Measurements from ENCODE around the gene DLK1.

Gene DLK1

GRCh38 chr14:100693877-100694578 is 32.7 kb upstream of the DLK1 start:
- DNase-seq (ENCODE audit: low spot score): no peak

GRCh38 chr14:100694579-100695422 is 31.9 kb upstream of the DLK1 start:
- no peak for DNase-seq (ENCODE audit: low spot score)

GRCh38 chr14:100695423-100695738 is 31.3 kb upstream of the DLK1 start:
- DNase-seq (ENCODE audit: low spot score): no peak

DNA sequence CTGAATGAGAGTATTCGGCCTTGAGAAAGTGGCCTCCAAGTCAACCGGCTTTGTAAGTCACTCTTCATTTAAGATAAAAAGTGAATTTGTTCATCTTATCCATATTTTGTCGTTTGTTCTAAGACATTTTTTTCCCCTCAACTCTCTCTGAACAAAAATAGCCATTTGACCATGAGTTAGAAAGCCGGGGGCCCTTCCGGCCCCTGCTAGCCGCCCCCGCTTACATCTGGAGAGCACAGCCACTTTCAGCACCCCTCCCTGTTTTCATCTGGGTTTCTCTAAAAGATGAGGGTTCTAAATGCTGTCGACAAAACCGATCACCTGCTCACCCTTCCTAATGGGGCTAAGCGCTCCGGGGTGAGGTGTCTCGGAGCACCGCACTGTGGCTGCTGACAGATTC is 30.7 kb upstream of the DLK1 start:
- DNase-seq (ENCODE audit: low spot score): no peak

DNA sequence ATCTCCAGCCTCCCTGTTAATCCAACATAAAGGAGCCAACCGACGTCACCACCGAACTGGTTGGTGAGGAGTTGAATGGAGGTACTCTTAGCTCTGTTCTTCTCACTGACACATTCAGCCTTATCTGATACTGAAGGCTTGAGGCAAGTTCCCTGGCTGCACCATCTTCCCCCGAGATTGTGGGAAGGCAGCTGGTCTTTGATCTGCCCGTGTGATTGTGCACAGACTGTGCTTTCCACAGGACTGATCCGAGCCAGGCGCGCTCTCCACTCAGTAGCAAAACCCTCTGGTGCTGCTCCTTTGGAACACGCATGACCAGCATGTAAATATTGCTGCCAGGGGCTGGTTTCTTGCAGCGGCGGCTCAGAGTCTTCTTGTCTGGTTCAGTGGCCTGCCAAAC is 30.1 kb upstream of the DLK1 start:
- DNase-seq (ENCODE audit: low spot score): no peak

GRCh38 chr14:100698066-100698465 is 28.6 kb upstream of the DLK1 start:
- no peak for DNase-seq (ENCODE audit: low spot score)

DNA sequence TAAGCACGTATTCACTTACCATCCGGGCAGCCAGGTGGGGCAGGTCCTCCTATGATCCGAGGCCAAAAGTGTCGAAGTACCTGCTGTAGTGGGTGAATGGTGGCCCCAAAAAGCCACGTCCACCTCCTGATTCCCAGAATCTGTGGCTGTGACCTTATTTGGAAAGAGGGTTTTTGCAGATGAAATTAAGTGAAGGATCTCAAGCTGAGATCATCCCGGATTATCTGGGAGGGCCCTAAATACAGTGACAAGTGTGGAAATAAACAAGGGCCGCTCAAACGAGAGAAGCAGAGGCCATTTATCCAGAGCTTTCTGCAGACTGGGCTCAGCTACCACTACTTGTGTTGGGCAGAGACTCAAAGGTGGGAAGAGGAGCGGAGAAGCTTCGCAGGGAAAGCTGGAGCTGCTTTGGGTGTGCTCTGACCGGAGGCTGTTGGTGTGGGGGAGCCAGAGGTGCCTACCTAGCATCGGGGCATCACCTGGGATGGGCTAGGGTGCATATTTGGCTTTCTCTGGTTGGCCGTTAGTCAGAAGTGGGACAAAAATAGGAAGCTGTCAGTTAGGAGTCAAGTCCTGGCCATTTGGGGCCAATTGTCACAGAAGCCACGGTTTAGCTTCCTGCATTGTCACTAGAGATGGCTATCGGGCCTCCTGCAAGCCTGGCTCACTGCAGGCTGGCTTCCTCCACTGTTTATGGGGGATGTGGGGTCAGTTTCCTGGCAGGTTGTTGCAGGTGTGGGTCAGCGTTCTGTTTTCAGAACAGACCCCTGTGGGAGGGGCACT is 27.8 kb upstream of the DLK1 start:
- DNase-seq (ENCODE audit: low spot score): no peak

GRCh38 chr14:100701314-100701713 is 25.4 kb upstream of the DLK1 start:
- DNase-seq (ENCODE audit: low spot score): no peak

DNA sequence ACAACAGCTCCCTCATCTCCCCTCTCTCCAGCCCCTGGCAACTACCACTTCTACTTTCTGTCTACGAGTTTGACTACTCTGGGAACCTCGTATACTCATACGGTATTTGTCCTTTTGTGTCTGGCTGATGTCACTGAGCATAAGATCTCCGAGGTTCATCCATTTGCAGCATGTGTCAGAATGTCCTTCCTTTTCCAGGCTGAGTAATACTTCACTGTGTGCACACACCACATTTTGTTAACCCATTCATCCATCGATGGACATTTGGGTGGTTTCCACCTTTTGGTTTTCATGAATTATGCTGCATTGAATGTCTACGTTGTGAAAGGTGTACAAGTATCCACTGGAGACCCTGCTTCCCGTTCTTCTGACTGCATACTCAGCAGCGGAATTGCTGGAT is 24.1 kb upstream of the DLK1 start:
- no peak for DNase-seq (ENCODE audit: low spot score)

- no peak for DNase-seq (ENCODE audit: low spot score)
Observed at GRCh38 chr14:100703386-100704220, 23.1 kb upstream of the DLK1 start.

- no peak for DNase-seq (ENCODE audit: low spot score)
Observed at GRCh38 chr14:100706200-100706599, 20.5 kb upstream of the DLK1 start.

DNA sequence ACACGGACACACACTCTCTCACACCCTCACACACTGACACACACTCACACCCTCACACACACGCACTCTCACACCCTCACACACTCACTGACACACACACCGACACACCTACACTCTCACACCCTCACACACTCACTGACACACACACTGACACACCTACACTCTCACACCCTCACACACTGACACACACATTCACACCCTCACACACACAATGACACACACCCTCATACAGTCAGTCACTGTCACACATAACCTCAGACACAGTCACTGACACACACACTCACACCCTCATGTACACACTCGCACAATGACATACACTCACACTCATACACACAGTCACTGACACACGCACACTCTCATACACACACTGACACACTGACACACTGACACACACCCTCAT is 19.8 kb upstream of the DLK1 start:
- no peak for DNase-seq (ENCODE audit: low spot score)

GRCh38 chr14:100708425-100709288 is 18.0 kb upstream of the DLK1 start:
- DNase-seq (ENCODE audit: low spot score): no peak

DNA sequence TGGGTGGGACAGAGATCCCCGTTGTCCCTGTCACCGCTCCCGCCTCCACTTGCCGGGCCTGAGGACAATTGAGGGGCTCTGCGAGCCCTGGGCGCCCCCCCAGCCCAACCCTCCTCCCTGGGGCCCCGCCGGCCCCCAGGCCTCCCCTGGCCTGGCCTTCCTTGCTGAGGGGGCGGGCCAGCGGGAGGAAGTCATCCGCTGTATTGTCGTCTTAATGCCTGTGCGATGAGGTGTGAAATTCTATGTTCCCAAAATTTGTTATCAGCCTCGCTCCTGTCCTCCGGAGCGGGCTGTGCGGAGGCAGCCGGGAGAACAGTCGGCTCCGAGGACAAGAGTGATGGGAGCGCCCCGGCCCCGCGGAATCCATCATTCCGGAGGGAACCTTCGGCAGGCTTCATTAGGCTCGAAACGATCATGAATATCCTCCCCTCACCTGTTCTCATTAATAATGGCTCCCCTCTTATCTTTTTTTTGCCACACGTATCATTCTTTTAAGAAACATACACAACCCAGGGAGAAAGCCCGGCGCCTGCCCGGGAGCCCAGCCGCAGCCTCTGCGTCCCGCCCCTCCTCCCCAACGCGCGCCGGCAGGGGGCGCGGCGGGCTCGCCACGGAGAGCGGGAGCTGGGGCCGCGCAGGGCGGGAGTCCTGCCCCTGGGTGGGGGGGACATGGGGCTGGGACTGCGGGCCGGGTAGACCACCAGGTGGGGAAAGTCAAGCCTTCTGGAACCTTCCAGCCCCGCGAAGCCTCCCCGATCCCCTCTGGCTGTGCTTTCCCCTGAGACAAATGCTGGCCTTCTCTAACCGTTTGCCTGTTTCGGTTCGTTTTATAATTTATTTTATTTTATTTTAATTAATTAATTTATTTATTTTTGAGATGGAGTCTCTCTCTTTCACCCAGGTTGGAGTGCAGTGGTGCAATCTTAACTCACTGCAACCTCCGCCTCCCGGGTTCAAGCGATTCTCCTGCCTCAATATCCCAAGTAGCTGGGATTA is 17.1 kb upstream of the DLK1 start:
- DNase-seq (ENCODE audit: low spot score): peak; percentile 49

DNA sequence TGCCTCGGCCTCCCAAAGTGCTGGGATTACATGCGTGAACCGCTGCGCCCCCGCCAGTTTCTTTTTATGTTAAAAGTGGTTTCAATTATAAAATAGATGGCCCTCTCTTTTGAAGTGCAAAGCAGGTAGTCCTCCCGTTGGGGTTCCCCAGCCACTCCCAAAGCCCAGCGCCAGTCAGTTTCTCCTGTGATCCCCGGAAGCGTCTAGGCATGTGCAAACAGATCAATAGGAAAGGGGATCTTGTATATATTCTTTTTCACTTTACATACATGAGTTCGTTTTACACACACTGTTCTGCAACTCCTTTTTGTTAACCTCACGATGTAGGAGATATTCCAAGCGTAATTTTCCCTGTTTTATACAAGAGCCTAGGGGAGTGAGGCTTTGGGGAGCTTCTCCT is 16.3 kb upstream of the DLK1 start:
- DNase-seq (ENCODE audit: low spot score): no peak

DNA sequence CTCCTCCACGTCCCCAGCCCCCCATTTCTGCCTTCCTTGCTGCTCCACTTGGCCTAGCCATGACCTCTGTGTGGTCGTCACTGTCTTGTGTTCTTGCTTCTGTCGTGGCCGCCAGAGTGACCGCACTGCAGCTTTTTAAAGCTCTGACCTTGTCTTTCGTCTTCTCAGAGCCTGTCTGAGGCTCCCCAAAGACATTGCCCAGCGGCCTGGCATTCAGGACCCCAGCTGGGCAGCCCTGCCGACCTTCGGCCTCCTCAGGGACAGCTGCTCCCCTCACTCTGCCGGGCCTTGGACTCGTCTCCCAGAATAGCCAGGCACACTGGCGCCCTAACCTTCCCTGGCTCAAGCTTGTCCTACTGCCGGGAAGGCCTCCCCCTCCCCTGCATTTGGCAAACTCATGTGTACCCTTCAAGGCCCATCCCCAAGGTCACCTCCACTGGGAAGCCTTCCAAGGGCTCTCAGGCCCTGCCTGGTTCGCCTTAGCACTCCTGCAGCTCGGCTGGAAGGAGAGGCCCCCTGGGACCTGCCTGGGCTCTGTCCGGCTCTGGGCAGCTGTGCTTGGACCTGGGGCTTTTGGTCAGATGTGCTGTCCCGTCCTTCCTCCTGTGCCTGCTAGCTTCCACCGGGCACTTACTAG is 15.7 kb upstream of the DLK1 start:
- no peak for DNase-seq (ENCODE audit: low spot score)

- no peak for DNase-seq (ENCODE audit: low spot score)
Observed at GRCh38 chr14:100711493-100711892, 15.2 kb upstream of the DLK1 start.

- no peak for DNase-seq (ENCODE audit: low spot score)
Observed at GRCh38 chr14:100712490-100712889, 14.2 kb upstream of the DLK1 start.

- DNase-seq (ENCODE audit: low spot score): peak; percentile 16
Observed at GRCh38 chr14:100713705-100714104, 13.0 kb upstream of the DLK1 start.
